ENCODE measurements around the gene MESD. TPM values are rescaled to one million over a fixed set of nuclear protein-coding genes. Genes with fewer than 3 reads are reported as not detected.

MESD gene
- total RNA-seq, 2 donors from 2014 or later: 31.7 to 35.8 TPM

GRCh38 chr15:81001152-81002008 is 11.8 kb upstream of the MESD start:
- H3K27me3 Mint-ChIP-seq (ENCODE audit: insufficient read depth): peaks cover 3% of the 10 kb centered on the region
- no peaks in the 10 kb centered on the region for H3K27me3 ChIP-seq (ENCODE audit: control insufficient read depth, insufficient read depth, low read length, poor library complexity, severe bottlenecking)
- peak; percentile 78 for DNase-seq
- 0% methylated on average over 29 to 110 of the region's 110 CpGs for WGBS, 2 experiments (ENCODE audit: insufficient coverage in 1 of 2, insufficient read length in 1 of 2)
- H3K9ac ChIP-seq (ENCODE audit: extremely low read depth, low read length, poor library complexity, severe bottlenecking): peak overlapping the region; percentile 90
- H3K9me3 Mint-ChIP-seq: no peaks in the 10 kb centered on the region
- no peaks in the 10 kb centered on the region for H3K9me3 ChIP-seq (ENCODE audit: control insufficient read depth, low read length)
- TF ChIP-seq CTCF (conservative IDR thresholded peaks at IDR 0.05): no peak
- H3K36me3 Mint-ChIP-seq (ENCODE audit: low read depth): peaks cover 16% of the 10 kb centered on the region
- H3K4me1 Mint-ChIP-seq: peaks cover 12% of the 10 kb centered on the region
- no peak overlapping the region for H3K27ac Mint-ChIP-seq
- H3K4me1 ChIP-seq (ENCODE audit: control insufficient read depth, insufficient read depth, low read length): no peaks in the 10 kb centered on the region
- peak overlapping the region; percentile 85 for H3K4me3 Mint-ChIP-seq
- peak overlapping the region; percentile 94 for H3K4me3 ChIP-seq (ENCODE audit: low read length)
- peak overlapping the region; percentile 87 for H3K27ac ChIP-seq (ENCODE audit: low read depth, low read length)
- peaks cover 6% of the 10 kb centered on the region for H3K36me3 ChIP-seq (ENCODE audit: control insufficient read depth, insufficient read depth, low read length)

- Mint-ChIP-seq H3K27ac (peak within 1 kb of the TSS; percentile 94), H3K4me3 (peak within 1 kb of the TSS; percentile 85), H3K9me3 (no peaks in the 10 kb centered on the region), H3K36me3 (ENCODE audit: low read depth) (peaks cover 16% of the 10 kb centered on the region), H3K27me3 (ENCODE audit: insufficient read depth) (peaks cover 3% of the 10 kb centered on the region), H3K4me1 (peaks cover 12% of the 10 kb centered on the region)
- Histone ChIP-seq H3K27ac (ENCODE audit: low read depth, low read length) (peak within 1 kb of the TSS; percentile 87), H3K9me3 (ENCODE audit: control insufficient read depth, low read length) (no peaks in the 10 kb centered on the region), H3K4me3 (ENCODE audit: low read length) (peak within 1 kb of the TSS; percentile 94), H3K4me1 (ENCODE audit: control insufficient read depth, insufficient read depth, low read length) (no peaks in the 10 kb centered on the region), H3K9ac (ENCODE audit: extremely low read depth, low read length, poor library complexity, severe bottlenecking) (peak within 1 kb of the TSS; percentile 90), H3K27me3 (ENCODE audit: control insufficient read depth, insufficient read depth, low read length, poor library complexity, severe bottlenecking) (no peaks in the 10 kb centered on the region), H3K36me3 (ENCODE audit: control insufficient read depth, insufficient read depth, low read length) (peaks cover 6% of the 10 kb centered on the region)
- DNase-seq: peak; percentile 94
- 0% methylated on average over 10 to 66 of the region's 66 CpGs for WGBS, 2 experiments (ENCODE audit: insufficient coverage in 1 of 2, insufficient read length in 1 of 2)
- TF ChIP-seq CTCF (conservative IDR thresholded peaks at IDR 0.05): no peak
Observed at GRCh38 chr15:81000624-81001151, 11.1 kb upstream of the MESD start, which contains the start of gene TLNRD1. Gene TLNRD1, plus strand, starts transcription at chr15:81000923. Its CDS starts 1,349 bp downstream, at chr15:81002272.

DNA sequence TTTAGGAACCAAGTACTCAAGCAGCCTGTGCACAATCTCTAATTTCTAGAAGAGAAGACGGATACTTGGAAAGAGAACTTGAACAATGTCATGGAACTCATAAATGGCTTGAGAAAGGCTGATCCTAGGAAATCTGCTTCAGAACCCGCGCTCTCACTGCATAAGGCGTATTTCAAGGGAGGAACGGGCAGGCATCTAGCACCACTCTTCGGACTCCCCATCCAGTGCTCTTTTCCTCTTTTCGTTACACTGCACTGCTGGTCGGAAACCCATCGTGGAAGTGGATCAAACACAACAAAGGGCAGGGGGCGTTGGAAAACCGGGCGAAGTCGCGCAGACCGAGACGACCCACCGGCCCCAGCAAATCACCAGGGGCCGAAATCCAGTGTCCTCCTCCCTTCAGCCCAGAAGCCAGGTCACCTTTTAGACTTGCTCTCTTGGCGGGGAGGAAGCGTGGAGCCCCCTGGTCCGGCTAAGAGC is 10.6 kb upstream of the MESD start:
- peak overlapping the region; percentile 85 for H3K4me3 Mint-ChIP-seq
- Histone ChIP-seq H3K27me3 (ENCODE audit: control insufficient read depth, insufficient read depth, low read length, poor library complexity, severe bottlenecking) (no peaks in the 10 kb centered on the region), H3K9me3 (ENCODE audit: control insufficient read depth, low read length) (no peaks in the 10 kb centered on the region), H3K36me3 (ENCODE audit: control insufficient read depth, insufficient read depth, low read length) (peaks cover 6% of the 10 kb centered on the region), H3K4me1 (ENCODE audit: control insufficient read depth, insufficient read depth, low read length) (no peaks in the 10 kb centered on the region), H3K4me3 (ENCODE audit: low read length) (peak overlapping the region; percentile 94), H3K9ac (ENCODE audit: extremely low read depth, low read length, poor library complexity, severe bottlenecking) (peak overlapping the region; percentile 90), H3K27ac (ENCODE audit: low read depth, low read length) (peak overlapping the region; percentile 80)
- DNase-seq: no peak
- peak overlapping the region; percentile 94 for H3K27ac Mint-ChIP-seq
- H3K9me3 Mint-ChIP-seq: no peaks in the 10 kb centered on the region
- peaks cover 16% of the 10 kb centered on the region for H3K36me3 Mint-ChIP-seq (ENCODE audit: low read depth)
- 14 to 39% methylated on average over 8 to 21 of the region's 21 CpGs for WGBS, 2 experiments (ENCODE audit: insufficient coverage in 1 of 2, insufficient read length in 1 of 2)
- no peak for TF ChIP-seq CTCF (conservative IDR thresholded peaks at IDR 0.05)
- H3K27me3 Mint-ChIP-seq (ENCODE audit: insufficient read depth): peaks cover 3% of the 10 kb centered on the region
- H3K4me1 Mint-ChIP-seq: peaks cover 12% of the 10 kb centered on the region
